Activated CD4-positive, alpha-beta T cell treated with anti-CD3 and anti-CD28 coated beads for 36 hours (primary cell): ENCODE results near the gene MCF2. TPM values are rescaled to one million over a fixed set of nuclear protein-coding genes. Genes with fewer than 3 reads are reported as not detected.

Experiments used
- ATAC-seq: fragments of 200-7000 bp; cut with Tn5 transposase; one replicate; pipeline ENCODE4 v1.10.0; 2021; ENCODE audit warnings: mild to moderate bottlenecking, moderate library complexity
- CTCF ChIA-PET: fragments of 350-600 bp; sonication (Branson Sonifier 250); formaldehyde crosslinking; loops from one replicate; lab custom pipeline; 2021; ENCODE audit warnings: antibody characterized with exemption; lab: Charles Lee
- POLR2A ChIA-PET: fragments of 350-600 bp; sonication (Branson Sonifier 250); formaldehyde crosslinking; loops from one replicate; lab custom pipeline; 2021; ENCODE audit warnings: antibody characterized with exemption, inconsistent platforms; lab: Charles Lee
- DNase-seq: peaks from one replicate; pipeline ENCODE4 v3.0.0-alpha.2; 2020
- H3K27ac Mint-ChIP-seq: one replicate; pipeline ENCODE4 v1.8.0; 2021; ENCODE audit warnings: mixed read lengths
- H3K27me3 Mint-ChIP-seq: one replicate; pipeline ENCODE4 v1.8.0; 2021; ENCODE audit warnings: mixed read lengths
- H3K36me3 Mint-ChIP-seq: one replicate; pipeline ENCODE4 v1.8.0; 2021; ENCODE audit warnings: low read depth, mixed read lengths
- H3K4me1 Mint-ChIP-seq: one replicate; pipeline ENCODE4 v1.8.0; 2021; ENCODE audit warnings: mixed read lengths
- H3K4me3 Mint-ChIP-seq: one replicate; pipeline ENCODE4 v1.8.0; 2021; ENCODE audit warnings: mild to moderate bottlenecking, moderate library complexity, mixed read lengths
- H3K9me3 Mint-ChIP-seq: one replicate; pipeline ENCODE4 v1.8.0; 2021; ENCODE audit warnings: low read depth, mixed read lengths
- intact Hi-C, 2 experiments: fragments of 100-400 bp; cut with DNase I in 1 of 2; cut with micrococcal nuclease in 1 of 2; formaldehyde crosslinking; loops; one replicate each; pipeline versions ENCODE4 v1.14.2 to v1.15.1; 2022 to 2024; cut with DNase I, micrococcal nuclease
- total RNA-seq, 2 experiments: library from RNA; stranded (reverse); gene quantifications; one replicate each; pipeline ENCODE4 v1.2.3, GENCODE V29; 2021

The MCF2 gene
- total RNA-seq, 2 experiments from 2014 or later: 0.34 to 0.74 TPM

DNA sequence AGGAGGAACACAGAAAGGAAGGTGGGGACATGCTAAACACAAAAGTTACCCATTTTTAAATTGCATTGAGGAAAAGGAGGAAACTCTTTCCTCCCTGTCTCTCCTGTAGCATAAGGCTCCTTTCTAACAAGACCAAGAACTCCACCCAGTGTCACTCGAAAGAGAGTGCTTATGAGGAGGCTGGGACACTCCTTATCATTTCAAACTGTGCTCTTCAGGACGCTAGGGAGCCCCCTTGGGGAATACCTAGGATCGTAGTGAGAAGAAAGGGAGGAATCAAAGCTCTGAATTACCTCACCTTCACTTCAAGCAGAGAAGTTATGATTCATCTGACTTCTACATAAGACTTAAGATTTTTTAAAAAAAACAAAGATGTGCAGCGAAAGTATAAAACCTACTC lies 111.9 kb downstream of the MCF2 start:
- H3K36me3 Mint-ChIP-seq: peaks cover 2% of the 10 kb centered on the region
- POLR2A ChIA-PET: no interaction called here
- DNase-seq: no peak

DNA sequence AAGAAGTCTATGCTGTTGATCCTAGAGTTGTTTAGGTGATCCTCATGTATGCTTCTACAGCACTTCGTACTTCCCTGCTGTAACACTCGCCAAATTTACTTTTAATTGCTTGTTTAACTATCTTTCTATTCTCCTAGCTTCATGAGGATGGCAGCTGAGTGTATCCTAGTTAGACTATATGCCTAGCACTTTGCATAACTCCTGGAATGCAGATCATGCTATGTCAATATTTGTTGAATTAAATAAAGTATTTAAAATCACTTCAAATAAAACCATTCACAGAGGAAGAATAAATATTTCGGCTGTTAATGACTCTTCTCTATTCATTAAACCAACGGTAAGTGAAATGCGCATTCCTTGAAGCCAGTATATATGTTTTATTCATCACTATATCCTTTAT lies 122.4 kb downstream of the MCF2 start:
- POLR2A ChIA-PET: no interaction called here
- no peak for ATAC-seq

More for the DNA sequence above, 111.9 kb downstream of the MCF2 start:
- H3K9me3 Mint-ChIP-seq: no peaks in the 10 kb centered on the region
- ATAC-seq: no peak
- no peak overlapping the region for H3K27ac Mint-ChIP-seq
- no peak overlapping the region for H3K4me3 Mint-ChIP-seq
- no peaks in the 10 kb centered on the region for H3K27me3 Mint-ChIP-seq
- CTCF ChIA-PET: no interaction called here
- no peaks in the 10 kb centered on the region for H3K4me1 Mint-ChIP-seq
- intact Hi-C loops: no loop called here

DNA sequence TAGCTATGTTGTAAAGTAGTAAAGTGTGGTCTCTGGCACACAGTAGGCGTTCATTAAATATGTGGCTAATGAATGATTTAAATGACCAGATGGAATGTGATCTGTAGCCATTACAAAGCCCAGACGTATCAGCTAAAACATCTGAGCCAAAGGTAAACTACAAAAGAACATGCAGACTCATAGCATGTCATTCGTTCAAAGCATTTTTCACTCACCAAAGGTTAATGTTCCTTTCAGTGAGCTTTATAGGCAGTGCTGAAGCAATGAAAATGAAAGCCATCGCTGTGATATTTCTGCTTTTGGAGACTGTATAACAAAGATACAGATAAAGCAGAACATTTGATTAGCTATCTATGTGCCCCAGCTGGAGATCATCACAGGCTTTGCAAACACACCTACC lies 126.9 kb downstream of the MCF2 start:
- DNase-seq (no peak), ATAC-seq (no peak)
- H3K36me3 Mint-ChIP-seq: no peaks in the 10 kb centered on the region
- H3K9me3 Mint-ChIP-seq: no peaks in the 10 kb centered on the region
- H3K4me1 Mint-ChIP-seq: no peaks in the 10 kb centered on the region
- POLR2A ChIA-PET: no interaction called here
- intact Hi-C loops: no loop called here
- H3K27ac Mint-ChIP-seq: no peak overlapping the region
- no peaks in the 10 kb centered on the region for H3K27me3 Mint-ChIP-seq
- CTCF ChIA-PET: no interaction called here
- no peak overlapping the region for H3K4me3 Mint-ChIP-seq

More for the DNA sequence above, 122.4 kb downstream of the MCF2 start:
- no peak for DNase-seq
- no peak overlapping the region for H3K4me3 Mint-ChIP-seq
- no peaks in the 10 kb centered on the region for H3K9me3 Mint-ChIP-seq
- H3K36me3 Mint-ChIP-seq: no peaks in the 10 kb centered on the region
- intact Hi-C loops: no loop called here
- no peak overlapping the region for H3K27ac Mint-ChIP-seq
- H3K4me1 Mint-ChIP-seq: no peaks in the 10 kb centered on the region
- CTCF ChIA-PET: no interaction called here
- no peaks in the 10 kb centered on the region for H3K27me3 Mint-ChIP-seq

DNA sequence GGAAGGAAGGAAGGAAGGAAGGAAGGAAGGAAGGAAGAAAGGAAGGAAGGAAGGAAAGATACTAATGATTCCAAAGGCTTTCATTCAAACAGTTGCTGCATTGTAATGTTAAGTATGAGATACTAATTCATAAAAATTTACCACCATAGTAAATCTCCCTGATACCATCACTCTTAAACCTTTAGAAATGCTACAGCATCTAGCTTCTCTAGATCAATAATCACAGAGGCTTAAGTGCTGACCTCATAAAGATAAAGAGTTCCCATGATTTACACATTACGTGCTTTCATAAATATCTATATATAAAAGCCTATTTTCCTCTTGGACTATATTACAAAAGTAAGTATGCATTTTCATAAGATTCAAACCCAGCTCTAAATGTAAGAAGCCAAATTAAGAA lies 141.0 kb downstream of the MCF2 start:
- CTCF ChIA-PET: no interaction called here
- Mint-ChIP-seq H3K27ac (no peak overlapping the region), H3K27me3 (peaks cover 2% of the 10 kb centered on the region), H3K9me3 (no peaks in the 10 kb centered on the region), H3K36me3 (no peaks in the 10 kb centered on the region), H3K4me1 (no peaks in the 10 kb centered on the region), H3K4me3 (no peak overlapping the region)
- no peak for DNase-seq
- POLR2A ChIA-PET: no interaction called here
- intact Hi-C loops: loop anchor here in 1 of 2 experiments (10.0 kb wide), 1 partner anchor 408 kb away; no protein-coding TSS in a partner anchor
- no peak for ATAC-seq

DNA sequence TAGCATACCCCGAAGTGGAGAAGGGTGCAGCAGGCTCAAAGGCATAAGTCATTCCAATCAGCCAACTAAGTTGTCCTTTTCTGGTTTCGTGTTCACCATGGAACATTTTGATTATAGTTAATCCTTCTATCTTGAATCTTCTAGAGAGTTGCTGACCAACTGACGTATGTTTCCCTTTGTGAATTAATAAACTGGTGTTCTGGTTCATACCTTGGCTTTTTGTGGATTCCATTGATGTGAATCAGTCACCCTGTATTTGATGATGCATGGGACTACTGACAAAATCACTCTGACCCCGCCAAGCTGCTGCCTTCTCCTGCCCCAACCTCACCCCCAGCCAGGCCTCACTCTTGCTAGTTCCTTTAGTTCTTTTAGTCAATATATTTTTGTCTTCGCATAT lies 144.7 kb downstream of the MCF2 start:
- Mint-ChIP-seq H3K36me3 (no peaks in the 10 kb centered on the region), H3K9me3 (no peaks in the 10 kb centered on the region), H3K27ac (no peak overlapping the region), H3K4me3 (no peak overlapping the region), H3K27me3 (peaks cover 2% of the 10 kb centered on the region), H3K4me1 (no peaks in the 10 kb centered on the region)
- ChIA-PET POLR2A (no interaction called here), CTCF (no interaction called here)
- intact Hi-C loops: loop anchor here in 1 of 2 experiments (10.0 kb wide), 1 partner anchor 412 kb away; no protein-coding TSS in a partner anchor
- no peak for ATAC-seq
- no peak for DNase-seq

DNA sequence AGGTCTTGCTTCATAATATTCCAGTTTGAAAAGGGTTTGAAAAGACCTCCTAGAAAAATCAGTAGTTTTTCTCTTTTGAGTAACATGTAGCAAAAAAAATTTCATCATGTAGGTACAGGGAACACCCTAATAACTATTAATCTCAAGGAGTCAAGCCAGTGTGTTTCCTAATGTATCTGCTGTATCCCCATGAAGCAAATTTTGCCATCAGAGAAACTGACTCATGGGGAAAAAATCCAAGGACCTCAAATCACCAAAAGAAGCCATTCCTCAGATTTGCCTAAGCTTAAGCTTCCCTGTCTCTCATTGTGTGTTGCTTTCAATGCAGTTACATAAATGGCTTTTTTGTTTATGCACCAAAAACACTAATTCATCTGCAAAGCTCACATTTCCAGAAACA lies 147.7 kb downstream of the MCF2 start:
- ATAC-seq: no peak
- CTCF ChIA-PET: interaction anchor here (1.3 kb wide), 1 partner anchor 11 kb away, joined by 3 read pairs; no protein-coding TSS in a partner anchor
- no peak for DNase-seq
- Mint-ChIP-seq H3K4me1 (no peaks in the 10 kb centered on the region), H3K27ac (no peak overlapping the region), H3K4me3 (no peak overlapping the region), H3K27me3 (no peaks in the 10 kb centered on the region), H3K36me3 (no peaks in the 10 kb centered on the region), H3K9me3 (no peaks in the 10 kb centered on the region)
- intact Hi-C loops: loop anchor here in 1 of 2 experiments (2.0 to 10.0 kb wide), 2 partner anchors 415 to 433 kb away; no protein-coding TSS in a partner anchor
- POLR2A ChIA-PET: no interaction called here

DNA sequence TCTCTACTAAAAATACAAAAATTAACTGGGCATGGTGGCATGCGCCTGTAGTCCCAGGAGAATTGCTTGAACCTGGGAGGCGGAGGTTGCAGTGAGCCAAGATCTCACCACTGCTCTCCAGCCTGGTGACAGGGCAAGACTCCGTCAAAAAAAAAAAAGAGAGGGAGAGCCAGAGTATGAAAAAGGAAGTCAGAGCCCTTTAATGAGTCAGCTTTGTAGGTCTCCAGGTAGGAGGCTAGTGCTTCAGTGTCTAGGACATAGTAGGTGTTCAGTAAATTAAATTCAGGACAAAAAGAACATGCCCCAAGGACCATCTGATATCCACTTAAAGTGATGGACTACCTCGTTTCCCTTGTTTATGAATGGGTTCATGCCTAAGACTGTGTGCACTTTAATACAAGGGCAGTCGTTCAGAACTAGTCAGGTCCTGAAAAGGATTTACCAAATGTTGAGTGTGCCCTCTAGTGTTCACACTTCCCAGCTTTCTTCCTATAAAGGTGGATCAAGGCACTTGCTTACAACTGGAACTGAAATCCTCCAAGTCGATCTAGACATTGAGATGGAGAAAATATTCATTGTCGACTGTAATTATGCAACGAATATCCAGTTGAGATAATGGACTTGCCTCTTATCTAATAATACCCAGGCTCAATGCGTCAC lies 148.5 kb downstream of the MCF2 start:
- CTCF ChIA-PET: interaction anchor here (1.3 kb wide), 1 partner anchor 11 kb away, joined by 3 read pairs; no protein-coding TSS in a partner anchor
- Mint-ChIP-seq H3K36me3 (no peaks in the 10 kb centered on the region), H3K27ac (no peak overlapping the region), H3K4me3 (no peak overlapping the region), H3K4me1 (peaks cover 3% of the 10 kb centered on the region), H3K9me3 (no peaks in the 10 kb centered on the region), H3K27me3 (no peaks in the 10 kb centered on the region)
- intact Hi-C loops: loop anchor here (2.0 to 10.0 kb wide), 4 partner anchors 415 to 785 kb away; no protein-coding TSS in a partner anchor
- peak; percentile 23 for DNase-seq
- no peak for ATAC-seq
- POLR2A ChIA-PET: no interaction called here

DNA sequence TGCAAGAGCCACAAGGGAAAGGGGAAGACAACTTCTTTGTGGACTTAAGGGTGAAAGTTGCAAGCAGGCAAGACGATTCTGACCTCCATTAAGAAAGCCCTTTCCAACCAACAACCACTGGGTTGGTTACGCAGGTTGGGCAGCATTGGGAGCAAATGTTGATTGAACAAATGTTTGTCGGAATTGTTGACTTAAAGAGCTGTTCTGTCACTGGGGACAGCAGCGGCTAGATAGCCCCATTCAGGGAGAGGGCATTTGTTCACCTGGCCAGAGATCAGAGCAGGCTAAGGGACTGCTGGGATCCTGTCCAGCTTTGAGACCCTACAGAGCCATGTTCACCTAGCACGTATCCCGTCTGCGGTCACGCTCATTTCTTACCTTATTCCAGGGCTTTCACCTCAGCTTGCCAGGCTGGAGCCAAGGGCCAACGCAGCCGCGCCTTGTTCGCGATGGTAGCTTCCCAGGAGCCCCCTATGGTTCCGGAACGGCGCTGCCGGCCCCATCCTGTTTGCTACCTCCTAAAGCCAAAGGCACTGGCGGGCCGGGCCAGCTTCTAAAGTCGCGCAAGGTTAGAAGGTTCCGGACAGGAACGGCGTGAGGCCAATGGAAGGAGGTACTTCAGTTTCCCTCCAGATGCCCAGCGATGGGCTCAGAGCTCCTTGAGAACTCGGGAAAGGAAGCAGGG lies 152.8 kb downstream of the MCF2 start:
- H3K4me1 Mint-ChIP-seq: peaks cover 13% of the 10 kb centered on the region

DNA sequence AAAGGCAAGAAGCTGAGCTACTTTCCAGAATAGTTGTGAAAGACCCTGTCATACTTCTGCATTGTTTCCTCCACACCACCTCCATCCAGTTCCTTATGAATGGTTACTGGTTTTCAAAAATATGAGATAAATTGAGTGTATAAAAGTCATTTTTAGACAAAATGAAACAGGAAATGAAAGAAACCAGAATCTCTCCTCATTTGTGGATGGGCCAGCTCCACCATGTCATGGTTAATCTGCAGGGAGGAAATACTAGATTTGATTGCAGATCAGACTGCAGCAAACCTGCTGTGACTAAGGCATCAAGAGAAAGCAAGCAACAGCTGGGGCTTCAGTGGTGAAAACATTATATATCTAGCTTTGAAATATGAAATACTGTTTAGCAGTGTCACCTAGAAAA lies 153.6 kb downstream of the MCF2 start:
- H3K4me1 Mint-ChIP-seq: peaks cover 13% of the 10 kb centered on the region
- intact Hi-C loops: loop anchor here in 1 of 2 experiments (10.0 kb wide), 1 partner anchor 780 kb away; no protein-coding TSS in a partner anchor
- no peak overlapping the region for H3K27ac Mint-ChIP-seq
- POLR2A ChIA-PET: no interaction called here
- ATAC-seq: peak; percentile 36
- no peak for DNase-seq
- CTCF ChIA-PET: no interaction called here
- H3K9me3 Mint-ChIP-seq: no peaks in the 10 kb centered on the region
- H3K27me3 Mint-ChIP-seq: peaks cover 3% of the 10 kb centered on the region
- no peak overlapping the region for H3K4me3 Mint-ChIP-seq
- no peaks in the 10 kb centered on the region for H3K36me3 Mint-ChIP-seq

More for the DNA sequence above, 152.8 kb downstream of the MCF2 start:
- Mint-ChIP-seq H3K27ac (no peak overlapping the region), H3K36me3 (no peaks in the 10 kb centered on the region), H3K9me3 (no peaks in the 10 kb centered on the region), H3K4me3 (no peak overlapping the region), H3K27me3 (peaks cover 3% of the 10 kb centered on the region)
- no peak for DNase-seq
- ChIA-PET CTCF (no interaction called here), POLR2A (no interaction called here)
- no peak for ATAC-seq
- intact Hi-C loops: loop anchor here in 1 of 2 experiments (10.0 kb wide), 1 partner anchor 780 kb away; no protein-coding TSS in a partner anchor

DNA sequence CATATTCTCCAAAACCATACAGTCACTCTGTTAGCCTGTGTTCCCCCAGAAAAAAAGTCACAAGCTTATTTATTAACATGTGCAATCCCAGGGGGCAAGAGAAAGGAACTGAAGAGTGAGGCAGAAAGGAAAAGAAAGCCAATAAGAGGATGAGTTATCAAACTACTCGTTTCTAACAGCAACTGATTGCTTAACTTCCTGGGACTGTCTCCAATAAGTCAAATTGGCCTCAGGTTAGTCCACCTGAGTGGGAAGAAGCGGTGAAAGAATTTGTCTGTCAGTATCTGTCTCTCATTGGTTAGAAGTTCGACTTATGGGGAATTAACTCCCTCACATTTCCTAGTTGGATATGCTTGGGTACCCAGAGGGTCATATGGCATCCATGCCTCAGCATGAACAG lies 163.4 kb downstream of the MCF2 start:
- H3K27me3 Mint-ChIP-seq: peaks cover 3% of the 10 kb centered on the region
- DNase-seq: no peak
- ChIA-PET CTCF (no interaction called here), POLR2A (no interaction called here)
- no peaks in the 10 kb centered on the region for H3K36me3 Mint-ChIP-seq
- H3K4me3 Mint-ChIP-seq: no peak overlapping the region
- H3K9me3 Mint-ChIP-seq: no peaks in the 10 kb centered on the region
- no peak for ATAC-seq
- no peak overlapping the region for H3K27ac Mint-ChIP-seq
- no peaks in the 10 kb centered on the region for H3K4me1 Mint-ChIP-seq
- intact Hi-C loops: no loop called here

DNA sequence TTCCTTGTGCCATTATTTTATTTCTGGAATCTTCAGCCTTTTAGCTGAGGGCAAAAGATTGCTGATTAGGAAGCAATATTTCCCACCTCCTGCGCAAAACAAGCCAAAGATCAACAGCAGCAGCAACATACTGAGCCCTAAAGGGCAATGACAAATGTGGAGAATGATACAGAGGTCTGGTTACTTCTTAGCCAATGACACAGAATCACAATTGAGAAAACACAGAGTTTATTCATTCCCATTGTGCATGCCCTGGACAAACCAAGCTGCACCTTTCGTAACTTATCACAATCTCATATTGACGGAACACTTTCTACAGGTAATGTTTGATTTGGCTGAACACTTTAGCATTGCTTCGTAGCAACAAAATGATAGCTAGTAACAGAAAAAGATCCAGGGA lies 164.0 kb downstream of the MCF2 start:
- Mint-ChIP-seq H3K9me3 (no peaks in the 10 kb centered on the region), H3K4me1 (no peaks in the 10 kb centered on the region), H3K36me3 (no peaks in the 10 kb centered on the region), H3K27me3 (peaks cover 3% of the 10 kb centered on the region), H3K27ac (no peak overlapping the region), H3K4me3 (no peak overlapping the region)
- CTCF ChIA-PET: no interaction called here
- ATAC-seq (no peak), DNase-seq (no peak)
- POLR2A ChIA-PET: no interaction called here
- intact Hi-C loops: no loop called here

DNA sequence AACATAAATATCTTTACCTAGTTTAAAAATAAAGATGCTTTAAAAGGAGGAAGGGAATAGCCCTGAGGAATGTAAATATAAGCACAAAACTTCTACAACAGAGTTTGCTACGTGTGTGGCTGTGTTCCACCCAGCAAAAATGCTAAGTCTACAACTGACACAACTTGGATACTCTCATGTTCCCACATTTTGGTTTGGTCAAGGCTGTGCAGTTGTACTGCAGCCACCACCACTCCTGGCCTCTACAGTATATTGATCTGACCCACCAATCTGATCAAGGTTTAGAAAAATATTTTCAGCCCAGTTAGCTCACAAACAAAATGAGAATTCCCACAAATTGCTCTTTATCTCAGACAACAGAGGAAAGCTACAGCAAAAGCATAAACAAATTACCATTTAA lies 165.3 kb downstream of the MCF2 start:
- DNase-seq (no peak), ATAC-seq (no peak)
- Mint-ChIP-seq H3K27ac (no peak overlapping the region), H3K36me3 (no peaks in the 10 kb centered on the region), H3K27me3 (peaks cover 3% of the 10 kb centered on the region), H3K4me1 (no peaks in the 10 kb centered on the region), H3K4me3 (no peak overlapping the region), H3K9me3 (no peaks in the 10 kb centered on the region)
- intact Hi-C loops: no loop called here
- CTCF ChIA-PET: no interaction called here
- POLR2A ChIA-PET: no interaction called here
